Measurements from ENCODE around the gene BEND4. TPM values are rescaled to one million over a fixed set of nuclear protein-coding genes. Genes with fewer than 3 reads are reported as not detected.

The BEND4 gene
- total RNA-seq, 1 donor from 2014 or later: 2.1 TPM

DNA sequence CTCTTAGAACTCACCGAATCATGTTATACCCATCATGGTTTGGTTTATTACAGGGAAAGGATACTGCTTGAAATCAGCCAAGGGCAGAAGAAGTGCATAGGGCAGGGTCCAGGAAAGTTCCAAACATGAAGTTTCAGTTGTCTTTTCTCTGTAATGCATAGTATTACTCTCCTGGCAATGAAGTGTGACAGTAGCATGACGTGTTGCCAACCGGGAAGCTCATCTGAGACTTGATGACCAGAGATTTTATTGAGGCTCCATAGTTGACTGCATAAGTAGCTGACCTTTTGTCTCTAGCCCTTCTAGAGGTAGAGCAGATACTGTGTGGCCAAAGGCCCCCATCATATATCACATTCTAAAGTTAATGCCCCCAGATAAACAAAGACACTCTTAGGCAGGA is 72.1 kb downstream of the BEND4 start:
- Mint-ChIP-seq H3K27ac (ENCODE audit: unreplicated experiment) (no peak overlapping the region), H3K4me3 (ENCODE audit: unreplicated experiment) (no peak overlapping the region), H3K36me3 (ENCODE audit: unreplicated experiment) (no peaks in the 10 kb centered on the region), H3K27me3 (ENCODE audit: unreplicated experiment) (no peaks in the 10 kb centered on the region), H3K4me1 (ENCODE audit: low read depth, unreplicated experiment) (no peaks in the 10 kb centered on the region), H3K9me3 (ENCODE audit: unreplicated experiment) (no peaks in the 10 kb centered on the region)
- no peak for DNase-seq
- TF ChIP-seq, protein P1, sequence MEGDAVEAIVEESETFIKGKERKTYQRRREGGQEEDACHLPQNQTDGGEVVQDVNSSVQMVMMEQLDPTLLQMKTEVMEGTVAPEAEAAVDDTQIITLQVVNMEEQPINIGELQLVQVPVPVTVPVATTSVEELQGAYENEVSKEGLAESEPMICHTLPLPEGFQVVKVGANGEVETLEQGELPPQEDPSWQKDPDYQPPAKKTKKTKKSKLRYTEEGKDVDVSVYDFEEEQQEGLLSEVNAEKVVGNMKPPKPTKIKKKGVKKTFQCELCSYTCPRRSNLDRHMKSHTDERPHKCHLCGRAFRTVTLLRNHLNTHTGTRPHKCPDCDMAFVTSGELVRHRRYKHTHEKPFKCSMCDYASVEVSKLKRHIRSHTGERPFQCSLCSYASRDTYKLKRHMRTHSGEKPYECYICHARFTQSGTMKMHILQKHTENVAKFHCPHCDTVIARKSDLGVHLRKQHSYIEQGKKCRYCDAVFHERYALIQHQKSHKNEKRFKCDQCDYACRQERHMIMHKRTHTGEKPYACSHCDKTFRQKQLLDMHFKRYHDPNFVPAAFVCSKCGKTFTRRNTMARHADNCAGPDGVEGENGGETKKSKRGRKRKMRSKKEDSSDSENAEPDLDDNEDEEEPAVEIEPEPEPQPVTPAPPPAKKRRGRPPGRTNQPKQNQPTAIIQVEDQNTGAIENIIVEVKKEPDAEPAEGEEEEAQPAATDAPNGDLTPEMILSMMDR (IDR thresholded peaks at IDR 0.05; ENCODE audit: partially characterized antibody, unreplicated experiment): no peak

DNA sequence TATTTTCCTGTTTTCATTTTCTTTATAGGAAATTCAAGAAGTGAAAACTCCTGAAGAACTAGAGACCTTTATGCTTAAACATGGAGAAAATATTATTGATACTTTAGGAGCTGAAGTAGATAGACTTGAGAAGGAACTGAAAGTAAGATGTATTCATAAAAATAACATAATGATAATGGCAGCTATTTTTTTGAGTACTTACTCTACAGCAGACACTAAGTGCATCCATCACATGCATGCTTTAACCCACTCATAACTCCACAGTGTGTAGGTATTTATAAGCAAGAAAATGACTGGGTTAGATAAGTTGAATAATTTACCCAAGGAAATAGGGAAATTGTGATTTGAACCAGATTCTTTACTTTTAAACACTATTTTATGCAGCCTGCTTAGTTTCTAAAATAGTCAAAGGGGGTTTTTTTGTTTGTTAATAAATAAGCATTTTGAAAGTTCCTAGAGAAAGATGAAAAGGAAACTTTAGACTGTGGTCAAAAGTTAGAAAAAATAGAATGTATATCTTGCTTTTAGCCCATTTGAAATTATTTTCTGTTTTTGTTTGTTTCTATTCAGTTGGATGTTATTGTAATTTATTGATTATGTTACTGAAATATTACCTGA is 74.2 kb downstream of the BEND4 start:
- Mint-ChIP-seq H3K4me3 (ENCODE audit: unreplicated experiment) (no peak overlapping the region), H3K27ac (ENCODE audit: unreplicated experiment) (no peak overlapping the region), H3K9me3 (ENCODE audit: unreplicated experiment) (no peaks in the 10 kb centered on the region), H3K4me1 (ENCODE audit: low read depth, unreplicated experiment) (no peaks in the 10 kb centered on the region), H3K27me3 (ENCODE audit: unreplicated experiment) (no peaks in the 10 kb centered on the region), H3K36me3 (ENCODE audit: unreplicated experiment) (no peaks in the 10 kb centered on the region)
- no peak for DNase-seq
- TF ChIP-seq, protein P1 (IDR thresholded peaks at IDR 0.05; ENCODE audit: partially characterized antibody, unreplicated experiment): no peak

DNA sequence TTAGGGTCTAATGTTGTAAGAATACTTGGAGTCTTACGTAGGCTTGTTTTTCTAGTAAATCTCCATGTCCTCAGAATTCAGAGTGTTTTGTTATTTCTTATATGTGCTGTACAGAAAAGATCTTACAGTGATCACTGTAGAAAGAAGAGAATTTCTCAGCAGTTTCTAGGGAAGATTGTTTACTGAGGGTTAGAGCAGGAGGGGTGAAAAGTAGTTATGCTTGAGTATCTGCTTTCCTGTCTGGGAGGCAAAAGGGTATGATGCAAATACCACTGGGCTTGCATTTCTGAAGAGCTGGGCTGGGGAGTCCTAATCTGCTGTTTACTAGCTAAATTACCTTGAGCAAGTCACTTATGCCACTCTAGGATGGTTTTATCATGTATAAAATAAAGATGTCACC is 78.2 kb downstream of the BEND4 start:
- H3K36me3 Mint-ChIP-seq (ENCODE audit: unreplicated experiment): no peaks in the 10 kb centered on the region

DNA sequence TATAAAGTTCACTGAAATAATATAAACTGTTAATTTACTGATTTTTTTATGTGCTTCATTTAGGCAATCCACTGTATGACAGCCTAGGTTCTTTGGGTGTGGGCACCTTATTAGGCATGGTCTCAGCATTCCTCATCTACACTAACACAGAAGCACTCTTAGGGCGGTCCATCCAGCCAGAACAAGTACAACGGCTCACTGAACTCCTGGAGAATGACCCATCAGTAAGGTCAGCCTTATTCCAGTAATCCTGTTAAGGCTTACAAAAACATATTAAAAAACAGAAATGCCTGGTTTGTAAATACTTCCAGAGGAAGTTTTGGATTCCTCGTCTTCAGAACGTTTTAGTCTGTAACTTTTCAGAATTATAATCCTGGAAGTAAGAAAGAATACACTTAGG is 82.0 kb downstream of the BEND4 start:
- Mint-ChIP-seq H3K27me3 (ENCODE audit: unreplicated experiment) (no peaks in the 10 kb centered on the region), H3K36me3 (ENCODE audit: unreplicated experiment) (no peaks in the 10 kb centered on the region), H3K9me3 (ENCODE audit: unreplicated experiment) (no peaks in the 10 kb centered on the region), H3K4me3 (ENCODE audit: unreplicated experiment) (no peak overlapping the region), H3K4me1 (ENCODE audit: low read depth, unreplicated experiment) (no peaks in the 10 kb centered on the region), H3K27ac (ENCODE audit: unreplicated experiment) (no peak overlapping the region)
- DNase-seq: no peak
- TF ChIP-seq, protein P1 (IDR thresholded peaks at IDR 0.05; ENCODE audit: partially characterized antibody, unreplicated experiment): no peak

More for the DNA sequence above, 78.2 kb downstream of the BEND4 start:
- H3K4me3 Mint-ChIP-seq (ENCODE audit: unreplicated experiment): no peak overlapping the region
- TF ChIP-seq, protein P1 (IDR thresholded peaks at IDR 0.05; ENCODE audit: partially characterized antibody, unreplicated experiment): no peak
- no peak overlapping the region for H3K27ac Mint-ChIP-seq (ENCODE audit: unreplicated experiment)
- DNase-seq: no peak
- H3K9me3 Mint-ChIP-seq (ENCODE audit: unreplicated experiment): no peaks in the 10 kb centered on the region
- no peaks in the 10 kb centered on the region for H3K4me1 Mint-ChIP-seq (ENCODE audit: low read depth, unreplicated experiment)
- no peaks in the 10 kb centered on the region for H3K27me3 Mint-ChIP-seq (ENCODE audit: unreplicated experiment)

DNA sequence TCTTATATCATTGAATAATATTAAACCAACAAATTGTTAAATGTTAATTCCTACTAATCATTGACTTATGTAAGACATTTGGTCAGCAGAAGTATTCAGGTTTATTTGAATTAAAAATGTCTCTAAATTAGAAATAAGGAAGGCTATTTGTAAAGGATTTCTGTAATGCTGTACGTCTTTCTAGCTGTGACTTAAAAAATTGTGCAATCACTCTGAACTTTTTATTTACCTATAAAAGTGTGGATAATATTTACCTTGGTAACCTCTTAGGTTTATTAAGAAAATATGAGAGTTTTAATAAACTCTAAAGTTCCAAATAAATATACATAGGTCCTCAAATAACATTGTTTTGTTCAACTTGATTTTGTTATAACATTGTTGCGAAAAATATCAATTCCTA is 85.2 kb downstream of the BEND4 start:
- H3K9me3 Mint-ChIP-seq (ENCODE audit: unreplicated experiment): no peaks in the 10 kb centered on the region
- H3K27me3 Mint-ChIP-seq (ENCODE audit: unreplicated experiment): no peaks in the 10 kb centered on the region
- no peak overlapping the region for H3K4me3 Mint-ChIP-seq (ENCODE audit: unreplicated experiment)
- no peak for DNase-seq
- TF ChIP-seq, protein P1 (IDR thresholded peaks at IDR 0.05; ENCODE audit: partially characterized antibody, unreplicated experiment): no peak
- H3K36me3 Mint-ChIP-seq (ENCODE audit: unreplicated experiment): no peaks in the 10 kb centered on the region
- no peaks in the 10 kb centered on the region for H3K4me1 Mint-ChIP-seq (ENCODE audit: low read depth, unreplicated experiment)
- no peak overlapping the region for H3K27ac Mint-ChIP-seq (ENCODE audit: unreplicated experiment)

All from glutamatergic neuron (in vitro differentiated cells).